Ishikawa (cell line): Measurements from ENCODE around the gene ACER1.

Experiments
- CEBPB ChIP-seq: IDR thresholded peaks from 2 replicates; pipeline ENCODE4 v1.6.1; 2012
- CREB1 ChIP-seq: IDR thresholded peaks from 2 replicates; pipeline ENCODE4 v1.6.1; 2012; ENCODE audit warnings: low read depth
- EP300 ChIP-seq: IDR thresholded peaks from 2 replicates; pipeline ENCODE4 v1.6.1; 2012; ENCODE audit warnings: borderline replicate concordance
- FOXM1 ChIP-seq: IDR thresholded peaks from 2 replicates; pipeline ENCODE4 v1.6.1; 2012; ENCODE audit warnings: low read depth, borderline replicate concordance
- NFIC ChIP-seq: IDR thresholded peaks from 2 replicates; pipeline ENCODE4 v1.6.1; 2012
- RAD21 ChIP-seq: IDR thresholded peaks from 2 replicates; pipeline ENCODE4 v1.6.1; 2012; ENCODE audit warnings: low read depth
- REST ChIP-seq: IDR thresholded peaks from 2 replicates; pipeline ENCODE4 v1.6.1; 2012; ENCODE audit warnings: low read depth, mild to moderate bottlenecking
- TAF1 ChIP-seq: IDR thresholded peaks from 2 replicates; pipeline ENCODE4 v1.6.1; 2012; ENCODE audit warnings: low read depth, mild to moderate bottlenecking
- TEAD4 ChIP-seq: IDR thresholded peaks from 2 replicates; pipeline ENCODE4 v1.6.1; 2012
- YY1 ChIP-seq: IDR thresholded peaks from 2 replicates; pipeline ENCODE4 v1.6.1; 2012; ENCODE audit warnings: low read depth
- ZBTB7A ChIP-seq: IDR thresholded peaks from 2 replicates; pipeline ENCODE4 v1.6.1; 2012; ENCODE audit warnings: low read depth
- TF ChIP-seq, protein P1 (sequence below): IDR thresholded peaks from 2 replicates; pipeline ENCODE4 v1.6.1; 2012
- TF ChIP-seq, protein P2 (sequence below): IDR thresholded peaks from 2 replicates; pipeline ENCODE4 v1.6.1; 2012

GRCh38 chr19:6269101-6269886 lies 64.1 kb downstream of the ACER1 start:
- TF ChIP-seq, protein P1, sequence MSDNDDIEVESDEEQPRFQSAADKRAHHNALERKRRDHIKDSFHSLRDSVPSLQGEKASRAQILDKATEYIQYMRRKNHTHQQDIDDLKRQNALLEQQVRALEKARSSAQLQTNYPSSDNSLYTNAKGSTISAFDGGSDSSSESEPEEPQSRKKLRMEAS = no peak
- no peak for TF ChIP-seq YY1
- no peak for TF ChIP-seq ZBTB7A
- no peak for TF ChIP-seq TAF1
- no peak for TF ChIP-seq CREB1
- TF ChIP-seq EP300 = no peak
- TF ChIP-seq, protein P2, sequence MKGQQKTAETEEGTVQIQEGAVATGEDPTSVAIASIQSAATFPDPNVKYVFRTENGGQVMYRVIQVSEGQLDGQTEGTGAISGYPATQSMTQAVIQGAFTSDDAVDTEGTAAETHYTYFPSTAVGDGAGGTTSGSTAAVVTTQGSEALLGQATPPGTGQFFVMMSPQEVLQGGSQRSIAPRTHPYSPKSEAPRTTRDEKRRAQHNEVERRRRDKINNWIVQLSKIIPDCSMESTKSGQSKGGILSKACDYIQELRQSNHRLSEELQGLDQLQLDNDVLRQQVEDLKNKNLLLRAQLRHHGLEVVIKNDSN = no peak
- no peak for TF ChIP-seq CEBPB
- TF ChIP-seq RAD21 = no peak
- TF ChIP-seq REST = no peak
- TF ChIP-seq NFIC = no peak
- no peak for TF ChIP-seq FOXM1
- no peak for TF ChIP-seq TEAD4
